HEK293 (cell line): Measurements from ENCODE around the gene SLC4A1AP.

ENCODE experiments used
- CTCF ChIA-PET: fragments of 350-600 bp; formaldehyde crosslinking; extraction: SDS; loops from one replicate; lab custom pipeline; 2021; ENCODE audit warnings: antibody characterized with exemption; lab: Yijun Ruan, JAX
- POLR2A ChIA-PET: fragments of 300-600 bp; formaldehyde crosslinking; extraction: SDS; loops from one replicate; lab custom pipeline; 2020; ENCODE audit warnings: antibody characterized with exemption, inconsistent platforms; lab: Yijun Ruan, JAX
- H3K27ac ChIP-seq: fragments of 200-500 bp; sonication (Bioruptor generic); 2 replicates; pipeline ENCODE4 v1.5.1; 2014; ENCODE audit warnings: low read depth, low read length, control low read depth, inconsistent platforms; ENCODE audit errors: extremely low read depth
- H3K36me3 ChIP-seq, 2 experiments: fragments of 200-500 bp in 1 of 2; sonication (Bioruptor generic) in 1 of 2; 1 replicate in 1 of 2; 2 replicates in 1 of 2; pipeline ENCODE4 v1.5.1; 2014 to 2017; ENCODE audit warnings: inconsistent platforms in 2 of 2, low read length in 2 of 2; ENCODE audit not compliant: control insufficient read depth in 2 of 2, insufficient read depth in 1 of 2
- H3K4me1 ChIP-seq: fragments of 200-500 bp; sonication (Bioruptor generic); 2 replicates; pipeline ENCODE4 v1.5.1; 2014; ENCODE audit warnings: mild to moderate bottlenecking, low read length, inconsistent platforms; ENCODE audit not compliant: control insufficient read depth, insufficient read depth
- H3K4me3 ChIP-seq: 2 replicates; pipeline ENCODE4 v1.5.1; 2011; ENCODE audit warnings: low read depth, mild to moderate bottlenecking, control low read depth, low read length, moderate library complexity
- H3K9me3 ChIP-seq: fragments of 200-500 bp; sonication (Bioruptor generic); 2 replicates; pipeline ENCODE4 v1.5.1; 2014; ENCODE audit warnings: low read depth, low read length, inconsistent platforms; ENCODE audit not compliant: control insufficient read depth, insufficient read depth
- GFI1B ChIP-seq: fragments of 450-650 bp; formaldehyde crosslinking; IDR thresholded peaks from 2 replicates; pipeline ENCODE4 v1.5.1; 2016; ENCODE audit warnings: missing biosample characterization, missing genetic modification characterization
- GLI2 ChIP-seq: fragments of 450-650 bp; formaldehyde crosslinking; IDR thresholded peaks from 2 replicates; pipeline ENCODE4; 2017; ENCODE audit warnings: missing biosample characterization, missing genetic modification characterization, low read depth, borderline replicate concordance
- KLF1 ChIP-seq: fragments of 450-650 bp; formaldehyde crosslinking; IDR thresholded peaks from 2 replicates; pipeline ENCODE4 v1.5.1; 2016; ENCODE audit warnings: missing biosample characterization, missing genetic modification characterization
- MYNN ChIP-seq: fragments of 450-650 bp; formaldehyde crosslinking; IDR thresholded peaks from 2 replicates; pipeline ENCODE4 v1.5.1; 2016; ENCODE audit warnings: missing biosample characterization, missing genetic modification characterization, borderline replicate concordance
- SETDB1 ChIP-seq: IDR thresholded peaks from one replicate; pipeline ENCODE4 v1.6.1; 2017; ENCODE audit warnings: mild to moderate bottlenecking, low read length, moderate library complexity, mixed read lengths; ENCODE audit not compliant: insufficient read length
- SP7 ChIP-seq: fragments of 450-650 bp; formaldehyde crosslinking; IDR thresholded peaks from 2 replicates; pipeline ENCODE4 v1.5.1; 2016; ENCODE audit warnings: missing biosample characterization, missing genetic modification characterization
- ZBTB11 ChIP-seq: fragments of 450-650 bp; formaldehyde crosslinking; conservative IDR thresholded peaks from 2 replicates; pipeline ENCODE4 v1.5.1; 2016; ENCODE audit warnings: low read depth, missing biosample characterization, missing genetic modification characterization
- ZBTB17 ChIP-seq: fragments of 450-650 bp; formaldehyde crosslinking; IDR thresholded peaks from 2 replicates; pipeline ENCODE4 v1.5.1; 2016; ENCODE audit warnings: missing biosample characterization, missing genetic modification characterization
- ZEB2 ChIP-seq: fragments of 450-650 bp; formaldehyde crosslinking; IDR thresholded peaks from 2 replicates; pipeline ENCODE4 v1.5.1; 2016; ENCODE audit warnings: missing biosample characterization, missing genetic modification characterization
- ZFP41 ChIP-seq: fragments of 450-650 bp; formaldehyde crosslinking; IDR thresholded peaks from 2 replicates; pipeline ENCODE4 v1.5.1; 2016; ENCODE audit warnings: missing biosample characterization, missing genetic modification characterization, borderline replicate concordance
- ZNF112 ChIP-seq: fragments of 450-650 bp; formaldehyde crosslinking; IDR thresholded peaks from 2 replicates; pipeline ENCODE4 v1.5.0; 2017; ENCODE audit warnings: missing biosample characterization, missing genetic modification characterization
- ZNF138 ChIP-seq: fragments of 450-650 bp; formaldehyde crosslinking; IDR thresholded peaks from 2 replicates; pipeline ENCODE4 v1.5.1; 2016; ENCODE audit warnings: missing biosample characterization, missing genetic modification characterization, borderline replicate concordance
- ZNF146 ChIP-seq: fragments of 450-650 bp; formaldehyde crosslinking; IDR thresholded peaks from 2 replicates; pipeline ENCODE4 v1.5.1; 2016; ENCODE audit warnings: missing biosample characterization, missing genetic modification characterization
- ZNF211 ChIP-seq: fragments of 450-650 bp; formaldehyde crosslinking; IDR thresholded peaks from 2 replicates; pipeline ENCODE4 v1.5.1; 2016; ENCODE audit warnings: low read depth, missing biosample characterization, missing genetic modification characterization
- ZNF214 ChIP-seq: fragments of 450-650 bp; formaldehyde crosslinking; IDR thresholded peaks from 2 replicates; pipeline ENCODE4 v1.5.1; 2017; ENCODE audit warnings: missing biosample characterization, mild to moderate bottlenecking, missing genetic modification characterization, borderline replicate concordance
- ZNF221 ChIP-seq: fragments of 450-650 bp; formaldehyde crosslinking; IDR thresholded peaks from 2 replicates; pipeline ENCODE4 v1.5.1; 2017; ENCODE audit warnings: missing biosample characterization, missing genetic modification characterization, borderline replicate concordance
- ZNF341 ChIP-seq: fragments of 450-650 bp; formaldehyde crosslinking; IDR thresholded peaks from 2 replicates; pipeline ENCODE4; 2016; ENCODE audit warnings: low read depth, missing biosample characterization, missing genetic modification characterization
- ZNF48 ChIP-seq: fragments of 450-650 bp; formaldehyde crosslinking; IDR thresholded peaks from 2 replicates; pipeline ENCODE4 v1.5.1; 2016; ENCODE audit warnings: missing biosample characterization, missing genetic modification characterization
- ZNF600 ChIP-seq: fragments of 450-650 bp; formaldehyde crosslinking; IDR thresholded peaks from 2 replicates; pipeline ENCODE4 v1.5.1; 2016; ENCODE audit warnings: missing biosample characterization, missing genetic modification characterization
- ZNF623 ChIP-seq: fragments of 450-650 bp; formaldehyde crosslinking; IDR thresholded peaks from 2 replicates; pipeline ENCODE4 v1.5.1; 2016; ENCODE audit warnings: missing biosample characterization, missing genetic modification characterization
- ZNF624 ChIP-seq: fragments of 450-650 bp; formaldehyde crosslinking; IDR thresholded peaks from 2 replicates; pipeline ENCODE4 v1.5.1; 2017; ENCODE audit warnings: missing biosample characterization, missing genetic modification characterization
- ZNF670 ChIP-seq: fragments of 450-650 bp; formaldehyde crosslinking; IDR thresholded peaks from 2 replicates; pipeline ENCODE4 v1.5.1; 2016; ENCODE audit warnings: missing biosample characterization, missing genetic modification characterization, low read depth
- ZNF707 ChIP-seq: fragments of 450-650 bp; formaldehyde crosslinking; IDR thresholded peaks from 2 replicates; pipeline ENCODE4 v1.5.1; 2016; ENCODE audit warnings: missing biosample characterization, missing genetic modification characterization
- ZNF791 ChIP-seq: fragments of 450-650 bp; formaldehyde crosslinking; IDR thresholded peaks from 2 replicates; pipeline ENCODE4 v1.5.1; 2016; ENCODE audit warnings: missing biosample characterization, missing genetic modification characterization
- ZNF792 ChIP-seq: fragments of 450-650 bp; formaldehyde crosslinking; IDR thresholded peaks from 2 replicates; pipeline ENCODE4 v1.5.1; 2016; ENCODE audit warnings: missing biosample characterization, missing genetic modification characterization
- TF ChIP-seq, protein P1 (sequence below): fragments of 450-650 bp; formaldehyde crosslinking; IDR thresholded peaks from 2 replicates; pipeline ENCODE4 v1.5.1; 2017; ENCODE audit warnings: missing biosample characterization, missing genetic modification characterization

SLC4A1AP gene

GRCh38 chr2:27689424-27689823, 25.7 kb downstream of the SLC4A1AP start:
- TF ChIP-seq ZFP41 (tag by site-specific recombination) (no peak), ZNF48 (tag by site-specific recombination) (no peak), SETDB1 (no peak), ZNF214 (tag by site-specific recombination) (no peak), SP7 (no peak), MYNN (tag by site-specific recombination) (no peak)
- ChIA-PET CTCF (interaction anchor here (0.6 to 3.9 kb wide), 3 partner anchors 8 to 1117 kb away, joined by 3 to 17 read pairs (median 4); no protein-coding TSS in a partner anchor), POLR2A (no interaction called here)
- no peaks in the 10 kb centered on the region for H3K9me3 ChIP-seq
- H3K4me3 ChIP-seq, result no peak overlapping the region
- no peaks in the 10 kb centered on the region for H3K4me1 ChIP-seq
- H3K27ac ChIP-seq, result no peak overlapping the region
- peaks cover 42 to 51% of the 10 kb centered on the region in 2 experiments for H3K36me3 ChIP-seq

- H3K36me3 ChIP-seq, result peaks cover 40 to 45% of the 10 kb centered on the region in 2 experiments
- no peaks in the 10 kb centered on the region for H3K4me1 ChIP-seq
- CTCF ChIA-PET, result interaction anchor here (0.6 to 3.9 kb wide), 4 partner anchors 9 to 1118 kb away, joined by 3 to 17 read pairs (median 4); no protein-coding TSS in a partner anchor
- no peaks in the 10 kb centered on the region for H3K9me3 ChIP-seq
- H3K27ac ChIP-seq, result no peak overlapping the region
- H3K4me3 ChIP-seq, result no peak overlapping the region
- POLR2A ChIA-PET, result no interaction called here
- TF ChIP-seq ZNF624, result no peak
- no peak for TF ChIP-seq ZNF670 (tag by site-specific recombination)
- no peak for TF ChIP-seq GFI1B (tag by site-specific recombination)
- TF ChIP-seq ZNF138 (tag by site-specific recombination), result no peak
- no peak for TF ChIP-seq ZBTB17 (tag by site-specific recombination)
- no peak for TF ChIP-seq ZNF600 (tag by site-specific recombination)
- no peak for TF ChIP-seq ZNF146 (tag by site-specific recombination)
- TF ChIP-seq ZEB2 (tag by site-specific recombination), result no peak
- TF ChIP-seq ZNF112 (tag by site-specific recombination), result no peak
- TF ChIP-seq, protein P1, sequence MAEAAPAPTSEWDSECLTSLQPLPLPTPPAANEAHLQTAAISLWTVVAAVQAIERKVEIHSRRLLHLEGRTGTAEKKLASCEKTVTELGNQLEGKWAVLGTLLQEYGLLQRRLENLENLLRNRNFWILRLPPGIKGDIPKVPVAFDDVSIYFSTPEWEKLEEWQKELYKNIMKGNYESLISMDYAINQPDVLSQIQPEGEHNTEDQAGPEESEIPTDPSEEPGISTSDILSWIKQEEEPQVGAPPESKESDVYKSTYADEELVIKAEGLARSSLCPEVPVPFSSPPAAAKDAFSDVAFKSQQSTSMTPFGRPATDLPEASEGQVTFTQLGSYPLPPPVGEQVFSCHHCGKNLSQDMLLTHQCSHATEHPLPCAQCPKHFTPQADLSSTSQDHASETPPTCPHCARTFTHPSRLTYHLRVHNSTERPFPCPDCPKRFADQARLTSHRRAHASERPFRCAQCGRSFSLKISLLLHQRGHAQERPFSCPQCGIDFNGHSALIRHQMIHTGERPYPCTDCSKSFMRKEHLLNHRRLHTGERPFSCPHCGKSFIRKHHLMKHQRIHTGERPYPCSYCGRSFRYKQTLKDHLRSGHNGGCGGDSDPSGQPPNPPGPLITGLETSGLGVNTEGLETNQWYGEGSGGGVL (tag by site-specific recombination), result no peak
- no peak for TF ChIP-seq ZNF707 (tag by site-specific recombination)
- no peak for TF ChIP-seq ZBTB11
- no peak for TF ChIP-seq ZNF211
- TF ChIP-seq ZNF623 (tag by site-specific recombination), result no peak
- TF ChIP-seq KLF1 (tag by site-specific recombination), result no peak
- TF ChIP-seq ZNF221, result no peak
- no peak for TF ChIP-seq ZNF792 (tag by site-specific recombination)
- no peak for TF ChIP-seq ZNF341
- no peak for TF ChIP-seq ZNF791 (tag by site-specific recombination)
- no peak for TF ChIP-seq GLI2 (tag by site-specific recombination)
Observed at GRCh38 chr2:27690052-27690451, 26.4 kb downstream of the SLC4A1AP start.
